Amniotic stem cell (primary cell): ENCODE data around the gene PYGM.
"Not testable (repeated sequence)": the region's sequence is repeated elsewhere in the genome, so short reads cannot be mapped to it uniquely, and the experiment has no call there.

Experiments used
- DNase-seq: peaks from one replicate; lab custom pipeline; 2025; lab: John Stamatoyannopoulos, UW

Gene PYGM

GRCh38 chr11:64716473-64717267, 43.1 kb downstream of the PYGM start:
- no peak for DNase-seq

DNA sequence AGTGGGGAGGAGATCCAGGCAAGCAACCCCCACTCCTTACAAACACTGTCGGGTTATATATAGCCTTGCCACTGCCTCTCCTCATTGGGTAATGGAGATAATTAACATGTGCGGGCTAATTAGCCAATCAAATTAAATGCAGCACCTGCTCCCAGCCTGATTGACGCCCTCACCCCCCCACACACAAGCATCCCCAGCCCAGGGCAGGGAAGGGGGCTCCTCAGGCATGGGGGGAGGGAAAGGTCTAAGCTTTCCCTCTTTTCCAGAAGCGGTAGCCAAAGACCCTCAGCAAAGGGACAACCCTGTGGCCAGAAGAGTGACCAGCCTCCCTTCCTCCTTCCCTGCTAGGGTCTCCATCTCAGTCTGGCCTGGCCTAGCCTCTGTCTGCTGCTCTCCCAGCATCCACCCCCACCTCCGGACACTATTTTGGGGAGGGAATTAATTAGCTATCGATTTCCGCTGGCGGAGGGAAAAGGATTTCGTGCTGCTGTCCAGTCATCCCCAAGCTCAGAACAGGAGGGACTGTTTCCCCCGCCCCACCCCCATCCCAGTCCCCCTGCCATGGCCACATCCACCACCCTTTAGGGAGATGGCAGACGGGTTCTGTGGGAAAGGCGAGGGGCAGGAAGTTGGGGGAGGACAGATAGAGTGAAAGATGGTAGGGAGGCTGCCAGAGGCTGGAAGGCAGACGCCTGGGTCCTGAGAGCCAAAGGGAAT, 43.9 kb downstream of the PYGM start:
- DNase-seq, result no peak

- DNase-seq, result no peak
Observed at GRCh38 chr11:64715110-64715509, 44.7 kb downstream of the PYGM start.

GRCh38 chr11:64714666-64715065, 45.1 kb downstream of the PYGM start:
- no peak for DNase-seq

DNA sequence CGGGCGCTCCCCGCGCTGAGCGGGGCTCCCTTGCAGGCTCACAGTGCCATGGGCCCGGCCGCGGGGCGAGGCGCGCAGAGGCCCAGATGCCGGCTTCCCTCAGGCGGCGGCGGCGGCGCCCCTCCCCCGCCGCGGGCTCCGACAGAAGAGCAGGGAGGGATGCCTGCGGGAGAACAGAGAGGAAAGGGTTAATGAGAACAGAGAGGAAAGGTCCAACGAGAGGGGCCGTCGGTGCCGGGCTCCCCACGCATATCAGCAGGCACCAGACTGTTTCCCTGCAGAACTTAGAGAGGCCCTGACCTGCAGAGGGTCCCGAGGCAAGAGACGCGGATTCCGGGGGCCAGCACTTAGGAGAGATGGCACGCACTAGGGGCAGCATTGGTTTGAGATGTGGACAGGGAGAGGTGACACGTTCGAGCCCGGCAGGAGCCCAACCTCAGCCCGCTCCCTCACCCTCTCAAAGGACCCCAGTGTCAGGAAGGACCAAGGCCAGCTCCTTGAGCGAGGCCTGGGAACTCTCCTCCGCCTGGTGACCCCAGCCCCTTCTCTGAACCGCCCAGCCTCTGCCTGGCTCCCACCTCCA, 45.9 kb downstream of the PYGM start:
- no peak for DNase-seq

GRCh38 chr11:64713016-64713707, 46.6 kb downstream of the PYGM start:
- DNase-seq, result no peak

GRCh38 chr11:64712430-64713015, 47.3 kb downstream of the PYGM start:
- DNase-seq, result no peak

DNA sequence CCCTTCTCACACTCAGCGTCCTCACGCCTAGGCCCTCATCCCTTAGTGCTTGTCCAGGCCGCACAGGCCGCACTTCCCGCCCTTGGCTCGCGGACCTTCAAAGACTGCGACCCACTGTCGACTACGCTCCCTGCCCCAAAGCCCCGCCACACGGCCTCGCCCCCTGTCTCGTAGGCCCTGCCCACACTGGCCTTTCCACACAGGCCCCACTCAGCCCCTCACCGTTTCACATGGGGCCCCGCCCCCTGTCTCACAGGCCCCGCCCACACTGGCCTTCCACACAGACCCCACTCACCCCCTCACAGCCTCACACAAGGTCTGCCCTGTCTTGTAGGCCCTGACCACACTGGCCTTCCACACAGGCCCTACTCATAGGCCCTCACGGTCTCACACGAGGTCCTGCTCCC, 47.8 kb downstream of the PYGM start:
- DNase-seq, result no peak

DNA sequence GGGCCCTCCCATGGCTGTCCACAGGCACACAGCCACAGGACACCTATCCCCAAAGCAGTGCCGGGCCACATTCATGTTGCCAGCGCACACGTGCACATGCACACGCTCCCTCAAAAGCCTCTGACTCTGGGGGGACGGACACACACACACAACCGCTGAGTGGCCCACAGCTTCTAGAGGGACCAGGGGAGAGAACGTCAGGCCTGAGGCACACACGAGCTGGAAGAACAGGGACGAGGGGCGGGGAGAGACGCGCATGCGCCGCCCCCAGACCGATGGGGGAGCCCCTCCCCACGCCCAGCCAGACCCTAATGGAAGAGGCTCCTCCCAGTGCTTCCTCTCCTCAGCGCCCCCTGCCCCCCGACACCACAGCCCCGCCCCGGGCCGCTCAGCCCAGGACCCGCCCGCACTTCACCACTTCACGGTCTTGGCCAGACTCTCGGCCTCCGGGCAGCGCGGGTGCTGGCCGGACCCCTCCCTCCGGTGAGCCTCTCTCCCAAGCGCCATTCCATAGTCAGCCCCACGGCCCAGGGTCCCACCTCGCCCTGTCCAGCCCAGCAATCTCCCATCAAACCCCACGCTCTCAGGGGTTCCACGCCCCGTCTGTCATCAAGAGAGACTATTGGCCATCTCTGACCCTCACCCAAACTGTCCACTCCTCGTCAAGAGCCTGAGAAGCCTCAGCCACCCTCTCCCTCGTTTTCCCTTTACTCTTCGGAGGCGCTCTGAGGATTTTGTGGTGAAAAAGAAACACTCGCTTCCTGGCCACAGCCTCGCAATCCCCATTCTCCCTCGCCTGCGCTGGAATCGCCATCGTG, 48.4 kb downstream of the PYGM start:
- no peak for DNase-seq

GRCh38 chr11:64710418-64711137, 49.2 kb downstream of the PYGM start:
- no peak for DNase-seq

DNA sequence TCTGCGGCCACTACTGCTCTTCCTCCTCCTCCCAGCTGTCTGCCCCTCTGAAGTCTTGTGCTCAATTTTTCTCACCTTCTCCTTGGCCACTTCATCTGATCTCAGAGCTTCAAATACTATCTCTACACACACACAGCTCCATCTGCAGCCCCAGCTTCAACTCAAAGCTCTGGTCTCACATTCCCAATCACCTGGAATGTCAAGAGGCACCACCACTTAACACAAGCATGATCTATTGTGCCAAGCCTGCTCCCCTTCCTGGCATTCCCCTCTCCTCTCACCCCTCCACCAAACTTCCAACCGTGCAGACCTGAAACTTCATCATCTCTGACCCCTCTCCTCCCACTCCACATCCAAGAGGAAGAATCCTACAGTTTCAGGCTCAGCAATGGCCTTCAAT, 54.3 kb downstream of the PYGM start:
- no peak for DNase-seq

GRCh38 chr11:64703048-64703447, 56.7 kb downstream of the PYGM start:
- DNase-seq, result no peak

DNA sequence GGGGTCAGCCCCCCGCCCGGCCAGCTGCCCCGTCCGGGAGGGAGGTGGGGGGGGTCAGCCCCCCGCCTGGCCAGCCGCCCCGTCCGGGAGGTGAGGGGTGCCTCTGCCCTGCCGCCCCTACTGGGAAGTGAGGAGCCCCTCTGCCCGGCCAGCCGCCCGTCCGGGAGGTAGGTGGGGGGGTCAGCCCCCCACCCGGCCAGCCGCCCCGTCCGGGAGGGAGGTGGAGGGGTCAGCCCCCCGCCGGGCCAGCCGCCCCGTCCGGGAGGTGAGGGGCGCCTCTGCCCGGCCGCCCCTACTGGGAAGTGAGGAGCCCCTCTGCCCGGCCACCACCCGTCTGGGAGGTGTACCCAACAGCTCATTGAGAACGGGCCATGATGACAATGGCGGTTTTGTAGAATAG, 57.8 kb downstream of the PYGM start:
- DNase-seq, result not testable (repeated sequence)

GRCh38 chr11:64698427-64698826, 61.3 kb downstream of the PYGM start:
- DNase-seq, result no peak

- no peak for DNase-seq
Observed at GRCh38 chr11:64697663-64698375, 62.0 kb downstream of the PYGM start.
